Central memory CD8-positive, alpha-beta T cell (primary cell): ENCODE data around the gene SDHA.

Source experiments
- ATAC-seq: fragments of 150-1000 bp; cut with Tn5 transposase; replicated peaks from 2 replicates; pipeline ENCODE4 v1.10.0; 2022; ENCODE audit warnings: mild to moderate bottlenecking, moderate FRiP score, moderate number of reproducible peaks; ENCODE audit not compliant: poor library complexity, severe bottlenecking; ENCODE audit errors: extremely low read depth
- DNase-seq, 2 donors: peaks; one replicate each; pipeline ENCODE4 v3.0.0; 2021; ENCODE audit warnings: low spot score in 2 of 2
- H3K27ac Mint-ChIP-seq: one replicate; pipeline ENCODE4 v1.8.0; 2022; ENCODE audit warnings: low read depth, mild to moderate bottlenecking, moderate library complexity, mixed read lengths
- H3K27me3 Mint-ChIP-seq: one replicate; pipeline ENCODE4 v1.8.0; 2022; ENCODE audit warnings: mixed read lengths
- H3K36me3 Mint-ChIP-seq: one replicate; pipeline ENCODE4 v1.8.0; 2022; ENCODE audit warnings: mild to moderate bottlenecking, moderate library complexity, mixed read lengths; ENCODE audit not compliant: insufficient read depth
- H3K4me1 Mint-ChIP-seq: one replicate; pipeline ENCODE4 v1.8.0; 2022; ENCODE audit warnings: mixed read lengths
- H3K4me3 Mint-ChIP-seq: one replicate; pipeline ENCODE4 v1.8.0; 2022; ENCODE audit warnings: mild to moderate bottlenecking, moderate library complexity, mixed read lengths
- H3K9me3 Mint-ChIP-seq: one replicate; pipeline ENCODE4 v1.8.0; 2022; ENCODE audit warnings: mixed read lengths

Gene SDHA

GRCh38 chr5:188488-189481 is 29.3 kb upstream of the SDHA start:
- H3K27ac Mint-ChIP-seq, result peak overlapping the region; percentile 38
- peaks cover 21% of the 10 kb centered on the region for H3K27me3 Mint-ChIP-seq
- ATAC-seq (peak; percentile 93), DNase-seq (peak; percentile 83 to 85)
- no peaks in the 10 kb centered on the region for H3K9me3 Mint-ChIP-seq
- H3K4me1 Mint-ChIP-seq, result peaks cover 7% of the 10 kb centered on the region
- no peaks in the 10 kb centered on the region for H3K36me3 Mint-ChIP-seq
- H3K4me3 Mint-ChIP-seq, result peak overlapping the region; percentile 50

GRCh38 chr5:189486-189885 is 28.6 kb upstream of the SDHA start:
- ATAC-seq, result no peak
- H3K4me1 Mint-ChIP-seq, result peaks cover 7% of the 10 kb centered on the region
- DNase-seq, result no peak
- no peaks in the 10 kb centered on the region for H3K36me3 Mint-ChIP-seq
- H3K9me3 Mint-ChIP-seq, result no peaks in the 10 kb centered on the region
- H3K27me3 Mint-ChIP-seq, result peaks cover 21% of the 10 kb centered on the region
- H3K27ac Mint-ChIP-seq, result no peak overlapping the region
- no peak overlapping the region for H3K4me3 Mint-ChIP-seq

- no peak for DNase-seq
- H3K27me3 Mint-ChIP-seq, result peaks cover 22% of the 10 kb centered on the region
- H3K4me1 Mint-ChIP-seq, result peaks cover 7% of the 10 kb centered on the region
- H3K27ac Mint-ChIP-seq, result no peak overlapping the region
- H3K36me3 Mint-ChIP-seq, result no peaks in the 10 kb centered on the region
- H3K9me3 Mint-ChIP-seq, result no peaks in the 10 kb centered on the region
- no peak overlapping the region for H3K4me3 Mint-ChIP-seq
- no peak for ATAC-seq
Measured at GRCh38 chr5:189976-190365, 28.1 kb upstream of the SDHA start.

- Mint-ChIP-seq H3K4me3 (no peak overlapping the region), H3K4me1 (peaks cover 11% of the 10 kb centered on the region), H3K27me3 (peaks cover 27% of the 10 kb centered on the region), H3K27ac (no peak overlapping the region), H3K9me3 (no peaks in the 10 kb centered on the region), H3K36me3 (no peaks in the 10 kb centered on the region)
- DNase-seq (no peak), ATAC-seq (no peak)
Measured at GRCh38 chr5:190366-191035, 27.6 kb upstream of the SDHA start.

- no peak for ATAC-seq
- H3K27ac Mint-ChIP-seq, result no peak within 1 kb of the TSS
- DNase-seq, result no peak
- H3K27me3 Mint-ChIP-seq, result peaks cover 31% of the 10 kb centered on the region
- no peaks in the 10 kb centered on the region for H3K36me3 Mint-ChIP-seq
- H3K4me1 Mint-ChIP-seq, result peaks cover 12% of the 10 kb centered on the region
- H3K4me3 Mint-ChIP-seq, result no peak within 1 kb of the TSS
- no peaks in the 10 kb centered on the region for H3K9me3 Mint-ChIP-seq
Measured at GRCh38 chr5:191036-191948, 26.8 kb upstream of the SDHA start, which contains the start of gene LRRC14B. TSS of gene LRRC14B (plus strand) at chr5:191495. CDS start at chr5:191539, 44 bp downstream.

DNA sequence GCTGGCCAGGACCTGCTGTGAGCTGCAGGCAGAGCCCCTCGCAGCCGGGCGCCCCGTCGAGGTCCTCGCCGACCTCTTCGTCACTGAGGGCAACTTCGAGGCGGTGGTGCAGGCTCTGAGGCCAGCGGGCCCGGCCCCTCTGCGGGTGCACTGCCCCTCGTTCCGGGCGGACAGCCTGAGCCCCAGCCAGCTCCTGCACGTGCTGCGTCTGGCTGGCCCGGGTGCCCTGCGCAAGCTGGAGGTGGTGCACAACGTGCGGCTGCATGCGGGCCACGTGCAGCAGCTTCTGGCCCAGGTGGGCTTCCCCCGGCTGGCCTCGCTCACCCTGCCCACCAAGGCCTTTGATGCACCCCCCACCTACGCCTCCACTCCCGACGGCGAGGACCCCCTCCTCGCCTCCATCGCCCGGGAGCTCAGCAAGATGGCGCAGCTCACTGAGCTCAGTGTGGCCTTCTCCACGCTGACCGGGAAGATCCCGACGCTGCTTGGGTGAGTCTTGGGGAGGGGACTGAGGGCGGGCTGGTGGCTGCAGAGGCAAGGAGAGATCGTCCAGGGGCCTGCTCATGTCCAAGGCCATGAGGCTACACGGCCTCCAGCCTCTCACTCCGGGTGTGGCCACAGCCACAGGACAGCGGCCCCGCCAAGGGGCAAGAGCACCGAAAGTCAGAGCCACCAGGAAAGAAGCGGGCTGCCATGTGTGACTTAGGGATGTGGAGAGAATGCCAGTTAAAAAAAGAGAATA is 26.0 kb upstream of the SDHA start:
- Mint-ChIP-seq H3K4me1 (peaks cover 12% of the 10 kb centered on the region), H3K36me3 (no peaks in the 10 kb centered on the region), H3K4me3 (no peak overlapping the region), H3K9me3 (no peaks in the 10 kb centered on the region), H3K27ac (no peak overlapping the region), H3K27me3 (peaks cover 31% of the 10 kb centered on the region)
- ATAC-seq (no peak), DNase-seq (no peak)

- DNase-seq (no peak), ATAC-seq (no peak)
- Mint-ChIP-seq H3K27me3 (peaks cover 31% of the 10 kb centered on the region), H3K4me1 (peaks cover 12% of the 10 kb centered on the region), H3K36me3 (no peaks in the 10 kb centered on the region), H3K9me3 (no peaks in the 10 kb centered on the region), H3K27ac (no peak overlapping the region), H3K4me3 (no peak overlapping the region)
Measured at GRCh38 chr5:192691-192969, 25.5 kb upstream of the SDHA start.

- no peaks in the 10 kb centered on the region for H3K9me3 Mint-ChIP-seq
- no peaks in the 10 kb centered on the region for H3K36me3 Mint-ChIP-seq
- DNase-seq, result no peak
- no peak for ATAC-seq
- H3K4me3 Mint-ChIP-seq, result no peak overlapping the region
- peaks cover 31% of the 10 kb centered on the region for H3K27me3 Mint-ChIP-seq
- H3K4me1 Mint-ChIP-seq, result peaks cover 12% of the 10 kb centered on the region
- no peak overlapping the region for H3K27ac Mint-ChIP-seq
Measured at GRCh38 chr5:192970-193831, 24.9 kb upstream of the SDHA start.

- Mint-ChIP-seq H3K36me3 (no peaks in the 10 kb centered on the region), H3K4me3 (no peak overlapping the region), H3K9me3 (no peaks in the 10 kb centered on the region), H3K27ac (no peak overlapping the region), H3K4me1 (peaks cover 5% of the 10 kb centered on the region), H3K27me3 (peaks cover 31% of the 10 kb centered on the region)
- ATAC-seq (no peak), DNase-seq (no peak)
Measured at GRCh38 chr5:194102-194501, 24.0 kb upstream of the SDHA start.

- Mint-ChIP-seq H3K9me3 (no peaks in the 10 kb centered on the region), H3K36me3 (peaks cover 2% of the 10 kb centered on the region), H3K4me1 (peaks cover 5% of the 10 kb centered on the region), H3K4me3 (no peak overlapping the region), H3K27ac (no peak overlapping the region), H3K27me3 (peaks cover 31% of the 10 kb centered on the region)
- ATAC-seq, result no peak
- DNase-seq, result no peak
Measured at GRCh38 chr5:194603-195209, 23.4 kb upstream of the SDHA start.
